ENCODE measurements around the gene IL1RL2.

Gene IL1RL2

DNA sequence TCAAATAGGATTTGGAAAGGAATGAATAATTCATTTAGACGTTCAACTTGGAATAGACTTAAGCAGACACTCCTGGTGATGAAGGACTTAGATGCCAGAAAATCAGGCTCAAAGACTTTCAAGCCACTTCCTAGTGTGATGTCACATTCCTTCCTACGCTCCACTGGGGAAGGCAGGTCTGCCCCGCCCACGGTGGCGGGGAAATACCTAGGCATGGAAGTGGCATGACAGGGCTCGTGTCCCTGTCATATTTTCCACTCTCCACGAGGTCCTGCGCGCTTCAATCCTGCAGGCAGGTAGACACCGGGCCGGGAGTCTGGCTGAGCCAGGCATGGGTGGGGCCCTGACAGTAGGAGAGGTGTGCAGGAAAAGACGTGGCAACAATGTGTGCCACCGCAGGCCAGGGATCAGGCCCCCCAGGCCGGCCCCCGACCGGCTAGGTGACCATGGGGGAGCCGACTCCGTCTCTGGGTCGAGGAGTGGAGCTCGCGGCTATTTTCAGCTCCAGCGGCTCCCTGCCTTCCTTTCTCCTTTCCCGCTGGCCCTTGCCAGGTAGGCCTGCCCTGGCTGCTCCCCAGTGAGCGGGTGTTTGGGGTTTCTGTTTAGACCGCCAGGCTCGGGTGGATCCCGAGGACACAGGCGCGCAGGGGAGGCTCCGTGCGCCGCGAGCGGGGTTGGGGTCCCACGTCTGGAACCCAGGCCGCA, at the start of gene IL1RL2:
Gene IL1RL2, plus strand, starts transcription at position 233 of the 705 bp plus-strand sequence. CDS start 845 bp downstream, outside the sequence.
- TF ChIP-seq, protein P1, sequence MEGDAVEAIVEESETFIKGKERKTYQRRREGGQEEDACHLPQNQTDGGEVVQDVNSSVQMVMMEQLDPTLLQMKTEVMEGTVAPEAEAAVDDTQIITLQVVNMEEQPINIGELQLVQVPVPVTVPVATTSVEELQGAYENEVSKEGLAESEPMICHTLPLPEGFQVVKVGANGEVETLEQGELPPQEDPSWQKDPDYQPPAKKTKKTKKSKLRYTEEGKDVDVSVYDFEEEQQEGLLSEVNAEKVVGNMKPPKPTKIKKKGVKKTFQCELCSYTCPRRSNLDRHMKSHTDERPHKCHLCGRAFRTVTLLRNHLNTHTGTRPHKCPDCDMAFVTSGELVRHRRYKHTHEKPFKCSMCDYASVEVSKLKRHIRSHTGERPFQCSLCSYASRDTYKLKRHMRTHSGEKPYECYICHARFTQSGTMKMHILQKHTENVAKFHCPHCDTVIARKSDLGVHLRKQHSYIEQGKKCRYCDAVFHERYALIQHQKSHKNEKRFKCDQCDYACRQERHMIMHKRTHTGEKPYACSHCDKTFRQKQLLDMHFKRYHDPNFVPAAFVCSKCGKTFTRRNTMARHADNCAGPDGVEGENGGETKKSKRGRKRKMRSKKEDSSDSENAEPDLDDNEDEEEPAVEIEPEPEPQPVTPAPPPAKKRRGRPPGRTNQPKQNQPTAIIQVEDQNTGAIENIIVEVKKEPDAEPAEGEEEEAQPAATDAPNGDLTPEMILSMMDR (IDR thresholded peaks at IDR 0.05; ENCODE audit: extremely low read depth, missing control alignments), result no peak
- DNase-seq (ENCODE audit: low spot score), result no peak

DNA sequence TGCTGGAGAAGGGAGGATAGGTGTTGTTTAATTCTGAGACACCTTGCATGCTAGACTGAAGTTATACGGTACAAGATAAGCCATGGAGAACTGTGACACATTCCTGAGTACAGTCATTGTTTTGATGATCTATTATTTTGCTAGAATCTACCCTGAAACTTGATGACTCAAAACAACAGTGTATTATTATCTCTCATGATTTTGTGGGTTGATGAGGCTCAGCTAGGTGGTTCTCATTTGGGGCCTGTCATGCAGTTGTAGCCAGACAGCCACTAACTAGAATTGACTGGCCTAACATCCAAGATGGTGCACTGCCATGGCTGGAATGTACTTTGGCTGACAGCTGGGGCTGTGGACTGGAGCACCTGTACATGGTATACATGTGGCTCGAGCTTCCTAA, 49.7 kb upstream of the IL1RL2 start:
- no peak for DNase-seq (ENCODE audit: low spot score)
- TF ChIP-seq, protein P1 (IDR thresholded peaks at IDR 0.05; ENCODE audit: extremely low read depth, missing control alignments), result no peak

DNA sequence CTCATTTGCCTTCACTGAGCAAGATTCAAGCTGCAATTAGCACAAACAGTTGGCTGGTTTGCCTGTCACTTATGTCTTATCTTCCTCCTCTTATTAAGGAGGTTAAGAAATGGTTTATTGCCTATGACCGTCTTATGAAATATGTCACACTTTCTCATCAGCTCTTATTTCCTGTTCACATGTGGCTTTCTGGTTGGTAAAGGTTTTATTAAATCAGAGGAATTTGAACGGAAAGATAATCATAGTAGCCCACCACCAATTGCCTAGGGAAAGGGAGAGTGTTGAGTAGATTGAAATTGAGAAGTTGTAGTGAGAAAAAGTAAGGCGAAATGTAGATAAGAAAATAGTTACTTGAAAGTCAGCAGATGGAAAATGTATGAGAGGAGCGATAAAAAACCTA, 48.5 kb upstream of the IL1RL2 start:
- DNase-seq (ENCODE audit: low spot score), result no peak
- TF ChIP-seq, protein P1 (IDR thresholded peaks at IDR 0.05; ENCODE audit: extremely low read depth, missing control alignments), result no peak

DNA sequence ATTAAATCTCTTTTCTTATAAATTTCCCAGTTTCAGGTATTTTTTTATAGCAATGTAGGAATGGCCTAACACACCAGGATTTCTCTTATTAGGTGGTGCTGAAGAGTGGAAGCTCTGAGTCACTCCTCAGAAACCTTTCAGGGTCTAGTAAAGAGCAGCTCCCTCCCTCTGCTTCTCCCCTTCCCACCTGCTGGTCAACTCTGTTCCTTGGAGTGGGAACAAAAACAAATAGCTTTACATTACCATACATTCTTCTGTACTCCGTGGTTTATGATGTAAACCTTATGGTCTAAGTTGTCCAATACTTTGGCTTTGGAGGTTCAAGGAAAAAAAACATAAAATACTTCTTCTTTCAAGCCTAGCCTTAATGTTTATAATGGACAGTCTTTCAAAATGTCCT, 47.0 kb upstream of the IL1RL2 start:
- DNase-seq (ENCODE audit: low spot score), result no peak

DNA sequence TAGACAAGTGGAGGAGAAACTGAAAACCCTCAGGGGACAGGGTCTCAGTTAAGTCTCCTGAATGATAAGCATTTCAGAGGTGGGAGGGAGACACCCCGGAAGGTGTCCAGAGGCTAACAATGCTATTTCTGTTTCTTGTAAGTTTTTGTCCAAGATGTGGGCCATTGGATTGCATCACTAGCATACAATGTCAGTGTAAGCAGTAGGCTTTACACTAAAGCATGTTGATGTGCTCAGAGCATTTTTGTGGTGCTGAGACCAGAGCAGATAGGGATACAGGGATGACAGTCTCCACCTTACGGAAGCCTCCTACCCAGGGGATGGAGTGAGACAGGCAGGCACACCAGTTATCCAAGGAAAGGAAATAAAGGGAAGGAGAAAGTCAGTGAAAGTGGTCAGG, 46.4 kb upstream of the IL1RL2 start:
- DNase-seq (ENCODE audit: low spot score), result no peak
- TF ChIP-seq, protein P1 (IDR thresholded peaks at IDR 0.05; ENCODE audit: extremely low read depth, missing control alignments), result no peak

More for the DNA sequence above, 47.0 kb upstream of the IL1RL2 start:
- TF ChIP-seq, protein P1 (IDR thresholded peaks at IDR 0.05; ENCODE audit: extremely low read depth, missing control alignments), result no peak

- DNase-seq (ENCODE audit: low spot score), result no peak
- TF ChIP-seq, protein P1 (IDR thresholded peaks at IDR 0.05; ENCODE audit: extremely low read depth, missing control alignments), result no peak
Measured at GRCh38 chr2:102141011-102141943, 45.5 kb upstream of the IL1RL2 start.
